WTC11 (cell line): ENCODE data around the gene STAMBPL1. TPM values are rescaled to one million over a fixed set of nuclear protein-coding genes. Genes with fewer than 3 reads are reported as not detected.

Experiments used
- ATAC-seq: fragments of 200-7000 bp; cut with Tn5 transposase; 2 replicates; pipeline ENCODE4 v1.10.0; 2021; ENCODE audit warnings: mild to moderate bottlenecking, moderate library complexity
- CTCF ChIA-PET: fragments of 300-600 bp; sonication (Branson Sonifier 250); formaldehyde crosslinking; loops from one replicate; lab custom pipeline; 2021; ENCODE audit warnings: antibody characterized with exemption; lab: Charles Lee
- POLR2A ChIA-PET: fragments of 350-600 bp; sonication (Branson Sonifier 250); formaldehyde crosslinking; loops from one replicate; lab custom pipeline; 2021; ENCODE audit warnings: antibody characterized with exemption; lab: Charles Lee
- DNase-seq: peaks from one replicate; pipeline ENCODE4 v3.0.0; 2021; ENCODE audit warnings: low spot score
- H3K27ac Mint-ChIP-seq: 2 replicates; pipeline ENCODE4 v1.8.0; 2021; ENCODE audit warnings: mixed read lengths
- H3K27me3 Mint-ChIP-seq: 2 replicates; pipeline ENCODE4 v1.8.0; 2021; ENCODE audit warnings: low read depth, mild to moderate bottlenecking, moderate library complexity, mixed read lengths
- H3K36me3 Mint-ChIP-seq: 2 replicates; pipeline ENCODE4 v1.8.0; 2021; ENCODE audit warnings: mixed read lengths
- H3K4me1 Mint-ChIP-seq: 2 replicates; pipeline ENCODE4 v1.8.0; 2022; ENCODE audit warnings: mixed read lengths
- H3K4me3 Mint-ChIP-seq: 2 replicates; pipeline ENCODE4 v1.8.0; 2021; ENCODE audit warnings: mild to moderate bottlenecking, moderate library complexity, mixed read lengths
- H3K9me3 Mint-ChIP-seq: 2 replicates; pipeline ENCODE4 v1.8.0; 2021; ENCODE audit warnings: mixed read lengths
- AFF4 ChIP-seq: sonication (generic); formaldehyde crosslinking; IDR thresholded peaks from 2 replicates; pipeline ENCODE4 v1.8.1; 2023; ENCODE audit warnings: mild to moderate bottlenecking, missing genetic modification reagents, borderline replicate concordance
- CTCF ChIP-seq: fragments of 200-600 bp; IDR thresholded peaks from 2 replicates; pipeline ENCODE4 v1.8.0; 2022; ENCODE audit warnings: antibody characterized with exemption
- E2F4 ChIP-seq: sonication (generic); formaldehyde crosslinking; IDR thresholded peaks from 2 replicates; pipeline ENCODE4 v1.8.1; 2022; ENCODE audit warnings: low read depth, mild to moderate bottlenecking, moderate library complexity, missing genetic modification reagents, borderline replicate concordance
- OVOL2 ChIP-seq: fragments of 250-450 bp; sonication (Bioruptor Pico); IDR thresholded peaks from 2 replicates; pipeline ENCODE4 v1.9.0; 2021; ENCODE audit warnings: mild to moderate bottlenecking, borderline replicate concordance
- PRRX2 ChIP-seq: fragments of 250-450 bp; sonication (Bioruptor Pico); IDR thresholded peaks from 2 replicates; pipeline ENCODE4 v1.8.0; 2021; ENCODE audit warnings: mild to moderate bottlenecking
- RELA ChIP-seq: sonication (generic); formaldehyde crosslinking; IDR thresholded peaks from 2 replicates; pipeline ENCODE4 v1.8.1; 2022; ENCODE audit warnings: missing genetic modification reagents, mild to moderate bottlenecking, borderline replicate concordance
- SMAD3 ChIP-seq: sonication (generic); formaldehyde crosslinking; IDR thresholded peaks from 2 replicates; pipeline ENCODE4 v1.8.0; 2022; ENCODE audit warnings: missing genetic modification reagents, mild to moderate bottlenecking, borderline replicate concordance
- ZBTB43 ChIP-seq: sonication (generic); formaldehyde crosslinking; IDR thresholded peaks from 2 replicates; pipeline ENCODE4 v1.8.1; 2023; ENCODE audit warnings: mild to moderate bottlenecking, missing genetic modification reagents
- ZNF219 ChIP-seq: sonication (generic); formaldehyde crosslinking; IDR thresholded peaks from 2 replicates; pipeline ENCODE4 v1.8.0; 2023; ENCODE audit warnings: missing genetic modification reagents, mild to moderate bottlenecking, borderline replicate concordance
- total RNA-seq: library from RNA; stranded (reverse); gene quantifications from 3 replicates; pipeline ENCODE4 v1.2.3, GENCODE V29; 2021
- TF ChIP-seq, protein P1 (sequence below): fragments of 250-450 bp; sonication (Bioruptor Pico); IDR thresholded peaks from 2 replicates; pipeline ENCODE4 v1.9.0; 2021; ENCODE audit warnings: mild to moderate bottlenecking
- TF ChIP-seq, protein P2 (sequence below): sonication (generic); formaldehyde crosslinking; IDR thresholded peaks from 2 replicates; pipeline ENCODE4 v1.8.0; 2022; ENCODE audit warnings: mild to moderate bottlenecking, missing genetic modification reagents
- TF ChIP-seq, protein P3 (sequence below): sonication (generic); formaldehyde crosslinking; IDR thresholded peaks from 2 replicates; pipeline ENCODE4 v1.8.0; 2023; ENCODE audit warnings: mild to moderate bottlenecking, missing genetic modification reagents

STAMBPL1 gene
- total RNA-seq, 1 experiment from 2014 or later = 3.9 TPM

- TF ChIP-seq, protein P1, sequence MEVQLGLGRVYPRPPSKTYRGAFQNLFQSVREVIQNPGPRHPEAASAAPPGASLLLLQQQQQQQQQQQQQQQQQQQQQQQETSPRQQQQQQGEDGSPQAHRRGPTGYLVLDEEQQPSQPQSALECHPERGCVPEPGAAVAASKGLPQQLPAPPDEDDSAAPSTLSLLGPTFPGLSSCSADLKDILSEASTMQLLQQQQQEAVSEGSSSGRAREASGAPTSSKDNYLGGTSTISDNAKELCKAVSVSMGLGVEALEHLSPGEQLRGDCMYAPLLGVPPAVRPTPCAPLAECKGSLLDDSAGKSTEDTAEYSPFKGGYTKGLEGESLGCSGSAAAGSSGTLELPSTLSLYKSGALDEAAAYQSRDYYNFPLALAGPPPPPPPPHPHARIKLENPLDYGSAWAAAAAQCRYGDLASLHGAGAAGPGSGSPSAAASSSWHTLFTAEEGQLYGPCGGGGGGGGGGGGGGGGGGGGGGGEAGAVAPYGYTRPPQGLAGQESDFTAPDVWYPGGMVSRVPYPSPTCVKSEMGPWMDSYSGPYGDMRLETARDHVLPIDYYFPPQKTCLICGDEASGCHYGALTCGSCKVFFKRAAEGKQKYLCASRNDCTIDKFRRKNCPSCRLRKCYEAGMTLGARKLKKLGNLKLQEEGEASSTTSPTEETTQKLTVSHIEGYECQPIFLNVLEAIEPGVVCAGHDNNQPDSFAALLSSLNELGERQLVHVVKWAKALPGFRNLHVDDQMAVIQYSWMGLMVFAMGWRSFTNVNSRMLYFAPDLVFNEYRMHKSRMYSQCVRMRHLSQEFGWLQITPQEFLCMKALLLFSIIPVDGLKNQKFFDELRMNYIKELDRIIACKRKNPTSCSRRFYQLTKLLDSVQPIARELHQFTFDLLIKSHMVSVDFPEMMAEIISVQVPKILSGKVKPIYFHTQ (CRISPR knock-in tag) = no peak
- no peak for TF ChIP-seq ZBTB43 (CRISPR knock-in tag)
- no peak for TF ChIP-seq SMAD3 (CRISPR knock-in tag)
- TF ChIP-seq, all 79 proteins: peak for 0
Measured at GRCh38 chr10:88890681-88891381, 10.8 kb downstream of the STAMBPL1 start (continued).

GRCh38 chr10:88892222-88892967, 12.3 kb downstream of the STAMBPL1 start:
- Mint-ChIP-seq H3K9me3 (no peaks in the 10 kb centered on the region), H3K27ac (no peak overlapping the region), H3K4me3 (no peak overlapping the region), H3K4me1 (peaks cover 24% of the 10 kb centered on the region), H3K27me3 (no peaks in the 10 kb centered on the region; the same call in 1 of the 2 replicates)
- CTCF ChIA-PET = interaction anchor here (0.7 to 1.7 kb wide), 2 partner anchors 12 to 41 kb away, joined by 3 to 8 read pairs; partner anchors contain the start of gene STAMBPL1
- ATAC-seq = peak; percentile 76
- DNase-seq = no peak
- POLR2A ChIA-PET = no interaction called here
- TF ChIP-seq, protein P2, sequence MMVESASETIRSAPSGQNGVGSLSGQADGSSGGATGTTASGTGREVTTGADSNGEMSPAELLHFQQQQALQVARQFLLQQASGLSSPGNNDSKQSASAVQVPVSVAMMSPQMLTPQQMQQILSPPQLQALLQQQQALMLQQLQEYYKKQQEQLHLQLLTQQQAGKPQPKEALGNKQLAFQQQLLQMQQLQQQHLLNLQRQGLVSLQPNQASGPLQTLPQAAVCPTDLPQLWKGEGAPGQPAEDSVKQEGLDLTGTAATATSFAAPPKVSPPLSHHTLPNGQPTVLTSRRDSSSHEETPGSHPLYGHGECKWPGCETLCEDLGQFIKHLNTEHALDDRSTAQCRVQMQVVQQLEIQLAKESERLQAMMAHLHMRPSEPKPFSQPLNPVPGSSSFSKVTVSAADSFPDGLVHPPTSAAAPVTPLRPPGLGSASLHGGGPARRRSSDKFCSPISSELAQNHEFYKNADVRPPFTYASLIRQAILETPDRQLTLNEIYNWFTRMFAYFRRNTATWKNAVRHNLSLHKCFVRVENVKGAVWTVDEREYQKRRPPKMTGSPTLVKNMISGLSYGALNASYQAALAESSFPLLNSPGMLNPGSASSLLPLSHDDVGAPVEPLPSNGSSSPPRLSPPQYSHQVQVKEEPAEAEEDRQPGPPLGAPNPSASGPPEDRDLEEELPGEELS (CRISPR knock-in tag) = no peak
- TF ChIP-seq, protein P3, sequence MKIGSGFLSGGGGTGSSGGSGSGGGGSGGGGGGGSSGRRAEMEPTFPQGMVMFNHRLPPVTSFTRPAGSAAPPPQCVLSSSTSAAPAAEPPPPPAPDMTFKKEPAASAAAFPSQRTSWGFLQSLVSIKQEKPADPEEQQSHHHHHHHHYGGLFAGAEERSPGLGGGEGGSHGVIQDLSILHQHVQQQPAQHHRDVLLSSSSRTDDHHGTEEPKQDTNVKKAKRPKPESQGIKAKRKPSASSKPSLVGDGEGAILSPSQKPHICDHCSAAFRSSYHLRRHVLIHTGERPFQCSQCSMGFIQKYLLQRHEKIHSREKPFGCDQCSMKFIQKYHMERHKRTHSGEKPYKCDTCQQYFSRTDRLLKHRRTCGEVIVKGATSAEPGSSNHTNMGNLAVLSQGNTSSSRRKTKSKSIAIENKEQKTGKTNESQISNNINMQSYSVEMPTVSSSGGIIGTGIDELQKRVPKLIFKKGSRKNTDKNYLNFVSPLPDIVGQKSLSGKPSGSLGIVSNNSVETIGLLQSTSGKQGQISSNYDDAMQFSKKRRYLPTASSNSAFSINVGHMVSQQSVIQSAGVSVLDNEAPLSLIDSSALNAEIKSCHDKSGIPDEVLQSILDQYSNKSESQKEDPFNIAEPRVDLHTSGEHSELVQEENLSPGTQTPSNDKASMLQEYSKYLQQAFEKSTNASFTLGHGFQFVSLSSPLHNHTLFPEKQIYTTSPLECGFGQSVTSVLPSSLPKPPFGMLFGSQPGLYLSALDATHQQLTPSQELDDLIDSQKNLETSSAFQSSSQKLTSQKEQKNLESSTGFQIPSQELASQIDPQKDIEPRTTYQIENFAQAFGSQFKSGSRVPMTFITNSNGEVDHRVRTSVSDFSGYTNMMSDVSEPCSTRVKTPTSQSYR = peak; percentile 27; the same call in 1 of the 2 replicates
- TF ChIP-seq, all 79 proteins: peak for 1
- no peaks in the 10 kb centered on the region for H3K36me3 Mint-ChIP-seq

GRCh38 chr10:88893611-88894010, 13.6 kb downstream of the STAMBPL1 start:
- H3K4me1 Mint-ChIP-seq = peaks cover 25% of the 10 kb centered on the region
- no peaks in the 10 kb centered on the region for H3K9me3 Mint-ChIP-seq
- no peak for ATAC-seq
- ChIA-PET CTCF (interaction anchor here (0.8 kb wide), 1 partner anchor 39 kb away, joined by 3 read pairs; no protein-coding TSS in a partner anchor), POLR2A (no interaction called here)
- no peaks in the 10 kb centered on the region for H3K36me3 Mint-ChIP-seq
- H3K4me3 Mint-ChIP-seq = no peak overlapping the region
- H3K27me3 Mint-ChIP-seq = no peaks in the 10 kb centered on the region; the same call in 1 of the 2 replicates
- DNase-seq = no peak
- no peak overlapping the region for H3K27ac Mint-ChIP-seq
- TF ChIP-seq RELA (CRISPR knock-in tag) = no peak
- no peak for TF ChIP-seq E2F4 (CRISPR knock-in tag)
- TF ChIP-seq ZNF219 (CRISPR knock-in tag) = no peak
- TF ChIP-seq AFF4 (CRISPR knock-in tag) = no peak
- no peak for TF ChIP-seq PRRX2
- TF ChIP-seq CTCF = no peak
- TF ChIP-seq OVOL2 (CRISPR knock-in tag) = no peak
